ENCODE results near the gene LIN7A.

LIN7A gene

DNA sequence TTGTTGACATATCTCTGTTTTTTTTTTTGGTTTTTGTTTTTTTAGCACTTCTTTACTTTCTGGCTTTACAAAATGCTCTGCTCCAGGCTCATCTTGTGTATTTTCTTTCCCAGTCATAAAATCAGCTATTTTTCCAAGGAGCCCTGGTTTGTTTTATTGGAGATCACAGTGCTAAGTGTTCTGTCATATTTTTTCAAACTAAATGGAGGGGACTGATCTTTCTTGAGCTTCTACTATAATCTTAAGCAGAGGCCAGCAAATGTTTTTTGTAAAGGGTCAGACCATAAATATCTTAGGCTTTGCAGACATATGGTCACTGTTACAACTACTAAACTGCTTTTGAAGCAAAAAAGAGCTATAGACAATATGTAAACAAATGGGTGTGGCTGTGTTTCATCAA, 30.6 kb upstream of the LIN7A start:
- Histone ChIP-seq H3K27me3 (replicated peaks; ENCODE audit: control insufficient read depth, insufficient read depth, low read length) (no peaks in the 10 kb centered on the region), H3K36me3 (ENCODE audit: control insufficient read depth, insufficient read depth, low read length) (no peaks in the 10 kb centered on the region), H3K4me3 (replicated peaks; ENCODE audit: low read depth, low read length) (no peak overlapping the region)
- TF ChIP-seq CTCF (IDR thresholded peaks at IDR 0.05; ENCODE audit: insufficient read depth, low read length, poor library complexity, severe bottlenecking) = no peak
- no peak for DNase-seq (ENCODE audit: extremely low read depth, insufficient read length)

DNA sequence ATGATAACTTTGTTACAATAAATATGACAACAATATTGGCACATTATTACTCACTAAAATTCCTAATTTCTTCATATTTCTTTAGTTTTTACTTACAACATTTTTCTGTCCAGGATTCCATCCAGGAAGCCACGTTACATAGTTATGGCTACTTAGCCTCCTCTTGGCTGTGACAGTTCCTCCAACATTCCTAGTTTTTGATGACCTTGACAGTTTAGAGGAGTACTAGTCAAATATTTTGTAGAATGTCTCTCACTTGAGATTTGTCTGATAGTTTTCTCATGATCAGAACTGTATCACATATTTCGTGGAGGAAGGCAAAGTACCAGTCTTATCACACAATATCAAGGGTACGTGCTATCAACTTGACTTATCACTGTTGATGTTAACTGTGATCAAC, 29.8 kb upstream of the LIN7A start:
- Histone ChIP-seq H3K36me3 (ENCODE audit: control insufficient read depth, insufficient read depth, low read length) (no peaks in the 10 kb centered on the region), H3K4me3 (replicated peaks; ENCODE audit: low read depth, low read length) (no peak overlapping the region), H3K27me3 (replicated peaks; ENCODE audit: control insufficient read depth, insufficient read depth, low read length) (no peaks in the 10 kb centered on the region)
- DNase-seq (ENCODE audit: extremely low read depth, insufficient read length) = no peak
- TF ChIP-seq CTCF (IDR thresholded peaks at IDR 0.05; ENCODE audit: insufficient read depth, low read length, poor library complexity, severe bottlenecking) = no peak

DNA sequence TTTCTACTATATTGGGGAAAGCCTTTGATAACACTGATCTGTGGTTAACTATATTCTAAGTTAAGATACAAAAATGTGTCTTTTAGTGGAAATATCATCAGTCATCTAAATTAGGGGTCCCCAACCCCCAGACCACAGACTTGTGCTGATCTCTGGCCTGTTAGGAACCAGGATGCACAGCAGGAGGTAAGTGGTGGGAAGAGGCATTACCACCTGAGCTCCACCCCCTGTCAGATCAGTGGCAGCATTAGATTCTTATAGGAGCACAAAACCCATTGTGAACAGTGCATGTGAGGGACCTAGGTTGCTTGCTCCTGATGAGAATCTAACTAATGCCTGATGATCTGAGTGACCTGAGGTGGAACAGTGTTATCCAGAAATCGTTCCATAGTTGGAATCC, 28.3 kb upstream of the LIN7A start:
- no peak for DNase-seq (ENCODE audit: extremely low read depth, insufficient read length)
- Histone ChIP-seq H3K4me3 (replicated peaks; ENCODE audit: low read depth, low read length) (no peak overlapping the region), H3K36me3 (ENCODE audit: control insufficient read depth, insufficient read depth, low read length) (no peaks in the 10 kb centered on the region), H3K27me3 (replicated peaks; ENCODE audit: control insufficient read depth, insufficient read depth, low read length) (no peaks in the 10 kb centered on the region)
- TF ChIP-seq CTCF (IDR thresholded peaks at IDR 0.05; ENCODE audit: insufficient read depth, low read length, poor library complexity, severe bottlenecking) = no peak

GRCh38 chr12:80958162-80958561, 20.4 kb upstream of the LIN7A start:
- Histone ChIP-seq H3K4me3 (replicated peaks; ENCODE audit: low read depth, low read length) (no peak overlapping the region), H3K36me3 (ENCODE audit: control insufficient read depth, insufficient read depth, low read length) (no peaks in the 10 kb centered on the region), H3K27me3 (replicated peaks; ENCODE audit: control insufficient read depth, insufficient read depth, low read length) (no peaks in the 10 kb centered on the region)
- DNase-seq (ENCODE audit: extremely low read depth, insufficient read length) = no peak
- no peak for TF ChIP-seq CTCF (IDR thresholded peaks at IDR 0.05; ENCODE audit: insufficient read depth, low read length, poor library complexity, severe bottlenecking)

DNA sequence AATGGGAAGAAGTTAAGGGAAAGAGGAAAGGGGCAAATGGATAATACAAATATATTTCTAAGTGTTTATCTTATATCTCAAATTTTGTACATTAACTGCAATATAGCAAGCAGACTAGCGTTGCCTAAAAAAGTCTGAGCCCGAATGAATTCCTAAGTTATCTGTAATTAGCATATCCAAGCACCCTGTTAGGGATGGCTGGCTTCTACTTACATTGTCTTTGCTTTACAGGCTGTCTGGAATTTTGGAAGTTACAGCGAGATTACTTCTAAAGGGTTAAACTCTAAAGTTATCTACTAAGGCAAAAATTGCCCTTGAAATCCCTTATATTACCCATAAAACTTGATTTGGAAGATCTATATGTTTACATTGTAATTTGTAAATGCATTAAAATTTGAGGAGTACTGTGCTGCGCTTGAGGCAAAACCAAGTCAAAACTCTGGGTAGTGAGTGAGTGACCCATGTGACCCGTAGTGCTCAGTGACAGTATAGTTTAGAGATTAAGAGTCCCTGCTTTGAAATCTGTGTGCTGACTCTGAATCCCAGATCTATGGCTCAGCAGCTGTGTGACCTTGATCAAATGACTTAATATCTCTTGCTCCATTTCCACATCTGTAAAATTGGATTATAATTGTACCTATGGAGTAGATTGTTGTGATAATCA, 17.3 kb upstream of the LIN7A start:
- DNase-seq (ENCODE audit: extremely low read depth, insufficient read length) = no peak
- Histone ChIP-seq H3K36me3 (ENCODE audit: control insufficient read depth, insufficient read depth, low read length) (no peaks in the 10 kb centered on the region), H3K27me3 (replicated peaks; ENCODE audit: control insufficient read depth, insufficient read depth, low read length) (no peaks in the 10 kb centered on the region), H3K4me3 (replicated peaks; ENCODE audit: low read depth, low read length) (no peak overlapping the region)
- TF ChIP-seq CTCF (IDR thresholded peaks at IDR 0.05; ENCODE audit: insufficient read depth, low read length, poor library complexity, severe bottlenecking) = no peak

- no peak for DNase-seq (ENCODE audit: extremely low read depth, insufficient read length)
- no peaks in the 10 kb centered on the region for H3K27me3 ChIP-seq (replicated peaks; ENCODE audit: control insufficient read depth, insufficient read depth, low read length)
- H3K36me3 ChIP-seq (ENCODE audit: control insufficient read depth, insufficient read depth, low read length) = no peaks in the 10 kb centered on the region
- no peak for TF ChIP-seq CTCF (IDR thresholded peaks at IDR 0.05; ENCODE audit: insufficient read depth, low read length, poor library complexity, severe bottlenecking)
- H3K4me3 ChIP-seq (replicated peaks; ENCODE audit: low read depth, low read length) = no peak overlapping the region
Observed at GRCh38 chr12:80952443-80952842, 14.7 kb upstream of the LIN7A start.
